Measurements from ENCODE around the gene MAP4. TPM values are rescaled to one million over a fixed set of nuclear protein-coding genes. Genes with fewer than 3 reads are reported as not detected.
A peak's percentile ranks its signal among the peaks of the same experiment; 100 is the strongest.
"Not testable (repeated sequence)": the region's sequence is repeated elsewhere in the genome, so short reads cannot be mapped to it uniquely, and the experiment has no call there.

The MAP4 gene, protein sequence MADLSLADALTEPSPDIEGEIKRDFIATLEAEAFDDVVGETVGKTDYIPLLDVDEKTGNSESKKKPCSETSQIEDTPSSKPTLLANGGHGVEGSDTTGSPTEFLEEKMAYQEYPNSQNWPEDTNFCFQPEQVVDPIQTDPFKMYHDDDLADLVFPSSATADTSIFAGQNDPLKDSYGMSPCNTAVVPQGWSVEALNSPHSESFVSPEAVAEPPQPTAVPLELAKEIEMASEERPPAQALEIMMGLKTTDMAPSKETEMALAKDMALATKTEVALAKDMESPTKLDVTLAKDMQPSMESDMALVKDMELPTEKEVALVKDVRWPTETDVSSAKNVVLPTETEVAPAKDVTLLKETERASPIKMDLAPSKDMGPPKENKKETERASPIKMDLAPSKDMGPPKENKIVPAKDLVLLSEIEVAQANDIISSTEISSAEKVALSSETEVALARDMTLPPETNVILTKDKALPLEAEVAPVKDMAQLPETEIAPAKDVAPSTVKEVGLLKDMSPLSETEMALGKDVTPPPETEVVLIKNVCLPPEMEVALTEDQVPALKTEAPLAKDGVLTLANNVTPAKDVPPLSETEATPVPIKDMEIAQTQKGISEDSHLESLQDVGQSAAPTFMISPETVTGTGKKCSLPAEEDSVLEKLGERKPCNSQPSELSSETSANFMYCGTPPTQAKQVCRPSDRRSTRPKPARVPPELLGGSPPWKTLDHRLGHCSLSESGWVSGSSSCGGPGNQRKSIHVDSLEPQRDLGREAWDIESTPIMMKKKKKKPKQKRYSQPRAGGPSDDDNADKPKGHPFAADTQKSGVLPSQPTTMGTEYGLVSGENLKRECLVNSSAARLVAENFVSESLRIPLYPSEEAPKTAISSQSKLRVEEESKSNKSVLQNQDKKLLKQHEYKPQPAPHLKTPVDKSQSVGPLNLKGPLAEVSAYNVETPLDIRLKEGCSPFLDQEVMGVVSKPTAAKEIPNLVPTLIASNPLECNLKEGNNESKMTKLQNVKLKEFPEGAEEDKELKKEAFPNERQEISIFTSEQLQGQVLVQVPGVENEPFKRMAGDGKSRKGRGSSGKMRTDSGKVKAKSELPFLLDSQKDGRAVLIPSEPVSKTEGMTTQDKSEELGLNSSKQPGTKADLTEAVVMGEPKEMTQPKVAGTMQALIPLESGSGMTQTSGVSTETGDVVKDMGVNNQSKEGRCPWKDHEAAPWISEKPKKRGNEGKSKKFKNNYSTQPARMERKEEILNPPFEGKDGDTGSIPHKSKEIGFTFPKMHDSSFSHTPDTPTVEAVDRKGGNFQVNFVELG (N-terminal part only)
- total RNA-seq: 100 to 1,000 TPM in 1 of 4 donors, 10 to 100 TPM in 3; 62.1 to 110 (median 80.3) TPM

DNA sequence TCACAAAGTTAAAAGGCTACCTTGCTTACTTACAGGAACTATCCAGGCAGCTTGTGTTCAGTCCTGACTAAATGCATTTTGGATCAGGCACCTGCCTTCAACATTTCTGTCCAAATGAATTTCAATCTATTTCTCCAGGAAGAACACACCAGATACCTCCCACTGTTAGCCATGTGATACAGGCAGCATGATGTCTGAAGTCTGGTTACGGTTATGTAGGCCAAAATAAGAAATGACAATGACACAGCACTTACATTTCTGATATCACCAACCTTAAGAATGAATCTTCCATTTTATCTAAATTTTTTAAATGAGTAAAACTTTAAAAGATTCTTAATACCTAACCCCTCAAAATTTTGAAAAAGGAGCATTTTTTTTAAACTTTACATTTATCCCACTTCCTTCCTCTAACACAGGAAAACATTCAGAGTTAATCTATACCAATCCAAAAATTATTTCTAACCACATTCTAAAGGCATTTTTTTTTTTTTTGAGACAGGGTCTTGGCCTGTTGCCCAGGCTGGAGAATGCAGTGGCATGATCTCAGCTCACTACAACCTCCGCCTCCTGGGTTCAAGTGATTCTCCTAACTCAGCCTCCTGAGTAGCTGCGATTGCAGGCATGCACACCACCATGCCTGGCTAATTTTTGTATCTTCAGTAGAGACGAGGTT lies at the start of gene MAP4:
Gene MAP4, minus strand, starts transcription at position 116 of the 673 bp plus-strand sequence. CDS start 17,556 bp downstream, outside the sequence.
- no peaks in the 10 kb centered on the region for H3K36me3 ChIP-seq
- no peaks in the 10 kb centered on the region for H3K27me3 ChIP-seq
- intact Hi-C loops (cut with DNase I): no loop called here
- H3K27ac ChIP-seq: peak within 1 kb of the TSS in 2 of 4 donors; percentile 12 to 81
- TF ChIP-seq POLR2A (IDR thresholded peaks at IDR 0.05) (no peak), CTCF (IDR thresholded peaks at IDR 0.05) (no peak)
- H3K9me3 ChIP-seq: no peaks in the 10 kb centered on the region
- peaks cover 18 to 76% (median 20%) of the 10 kb centered on the region in 3 donors for H3K4me1 ChIP-seq
- DNase-seq: no peak
- H3K4me3 ChIP-seq: no peak within 1 kb of the TSS
- 72 to 89% methylated on average over 3 to 4 of the region's 4 CpGs for WGBS, 2 donors

- intact Hi-C loops (cut with DNase I): no loop called here
Measured at GRCh38 chr3:48065035-48065434, 48.8 kb upstream of the MAP4 start.

DNA sequence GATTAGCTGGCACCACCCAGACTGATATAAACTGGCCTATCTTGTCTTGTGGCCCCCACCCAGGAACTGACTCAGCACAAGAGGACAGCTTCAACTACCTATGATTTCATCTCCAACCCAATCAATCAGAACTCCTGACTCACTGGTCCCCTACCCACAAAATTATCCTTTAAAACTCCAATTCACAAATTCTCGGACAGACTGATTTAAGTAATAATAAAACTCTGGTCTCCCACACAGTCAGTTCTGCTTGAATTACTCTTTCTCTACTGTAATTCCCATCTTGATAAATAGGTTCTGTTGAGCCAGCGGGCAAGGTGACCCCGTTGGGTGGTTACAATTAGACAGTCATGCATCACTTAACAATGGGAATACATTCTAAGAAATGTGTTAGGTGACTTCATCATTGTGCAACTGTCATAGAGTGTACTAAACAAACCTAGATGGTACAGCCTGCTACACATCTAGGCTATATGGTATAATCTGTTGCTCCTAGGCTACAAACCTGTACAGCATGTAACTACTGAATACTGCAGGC lies 48.1 kb upstream of the MAP4 start:
- TF ChIP-seq POLR2A (IDR thresholded peaks at IDR 0.05): no peak
- TF ChIP-seq CTCF (IDR thresholded peaks at IDR 0.05): no peak
- Histone ChIP-seq H3K4me3 (no peak overlapping the region), H3K36me3 (peaks cover 0 to 6% (median 0%) of the 10 kb centered on the region in 3 donors), H3K27me3 (no peaks in the 10 kb centered on the region), H3K4me1 (peaks cover 8 to 36% (median 8%) of the 10 kb centered on the region in 3 donors), H3K9me3 (no peaks in the 10 kb centered on the region), H3K27ac (no peak overlapping the region)
- 69 to 84% methylated on average over 3 of the region's 3 CpGs for WGBS, 2 donors
- intact Hi-C loops (cut with DNase I): no loop called here
- DNase-seq: no peak

More at GRCh38 chr3:48065035-48065434, 48.8 kb upstream of the MAP4 start:
- no peak for TF ChIP-seq CTCF (IDR thresholded peaks at IDR 0.05)
- TF ChIP-seq POLR2A (IDR thresholded peaks at IDR 0.05): no peak
- Histone ChIP-seq H3K9me3 (no peaks in the 10 kb centered on the region), H3K4me3 (no peak overlapping the region), H3K4me1 (peaks cover 8 to 43% (median 8%) of the 10 kb centered on the region in 3 donors), H3K27ac (no peak overlapping the region), H3K36me3 (peaks cover 0 to 13% (median 0%) of the 10 kb centered on the region in 3 donors), H3K27me3 (no peaks in the 10 kb centered on the region)
- no peak for DNase-seq
- WGBS, 2 donors: 83 to 88% methylated on average over 1 of the region's 1 CpG

GRCh38 chr3:48061586-48061985 lies 45.4 kb upstream of the MAP4 start:
- intact Hi-C loops (cut with DNase I); H3K4me3 ChIP-seq; H3K36me3 ChIP-seq; H3K27me3 ChIP-seq; H3K9me3 ChIP-seq; DNase-seq; H3K27ac ChIP-seq: not testable (repeated sequence)
- no CpG with 5 or more reads among the region's 33 CpGs for WGBS, 2 donors
- H3K4me1 ChIP-seq: peaks cover 8 to 42% (median 16%) of the 10 kb centered on the region in 3 donors

Data from esophagus squamous epithelium (tissue), 5 donors.